H1 (cell line): ENCODE data around the gene JPH3. TPM values are rescaled to one million over a fixed set of nuclear protein-coding genes. Genes with fewer than 3 reads are reported as not detected.

Source experiments
- CTCF ChIA-PET: fragments of 300-600 bp; sonication (Branson Sonifier 250); formaldehyde crosslinking; loops from one replicate; lab custom pipeline; 2021; ENCODE audit not compliant: partially characterized antibody; lab: Charles Lee
- POLR2A ChIA-PET: fragments of 300-600 bp; sonication (Branson Sonifier 250); formaldehyde crosslinking; loops from one replicate; lab custom pipeline; 2021; ENCODE audit warnings: inconsistent platforms; ENCODE audit not compliant: partially characterized antibody; lab: Charles Lee
- DNase-seq, 2 experiments: peaks; one replicate each; pipeline versions ENCODE4 v3.0.0 to v3.0.0-alpha.2; 2010 to 2022; ENCODE audit warnings: low spot score in 2 of 2, low read depth in 1 of 2, mixed read lengths in 1 of 2
- FAIRE-seq: peaks from 2 replicates; lab custom pipeline; 2011; peaks lifted over from hg19 to GRCh38; lab: Jason Lieb, UNC
- H2AFZ ChIP-seq: 2 replicates; pipeline ENCODE4 v1.8.1; 2012; ENCODE audit warnings: low read length, inconsistent platforms
- H2AK5ac ChIP-seq: 2 replicates; pipeline ENCODE4 v1.6.1; 2013; ENCODE audit warnings: low read depth, low read length
- H2BK120ac ChIP-seq: replicated peaks from 2 replicates; pipeline ENCODE3; 2013; ENCODE audit warnings: low read depth, low read length, inconsistent platforms
- H2BK12ac ChIP-seq: 2 replicates; pipeline ENCODE4 v1.6.1; 2013; ENCODE audit warnings: low read depth, low read length
- H2BK15ac ChIP-seq: 2 replicates; pipeline ENCODE4 v1.6.1; 2013; ENCODE audit warnings: low read length
- H2BK20ac ChIP-seq: 2 replicates; pipeline ENCODE4 v1.6.1; 2013; ENCODE audit warnings: low read length
- H2BK5ac ChIP-seq: 2 replicates; pipeline ENCODE4 v1.6.1; 2013; ENCODE audit warnings: low read depth, low read length
- H3K14ac ChIP-seq: 2 replicates; pipeline ENCODE4 v1.6.1; 2013; ENCODE audit warnings: inconsistent platforms; ENCODE audit not compliant: insufficient read length
- H3K18ac ChIP-seq: 2 replicates; pipeline ENCODE4 v1.6.1; 2013; ENCODE audit warnings: low read length; ENCODE audit errors: extremely low read depth
- H3K23ac ChIP-seq: 2 replicates; pipeline ENCODE4 v1.6.1; 2013; ENCODE audit warnings: inconsistent platforms; ENCODE audit not compliant: insufficient read length
- H3K23me2 ChIP-seq: 2 replicates; pipeline ENCODE4 v1.6.1; 2013; ENCODE audit warnings: low read depth, low read length
- H3K27ac ChIP-seq: 2 replicates; pipeline ENCODE4 v1.6.1; 2011; ENCODE audit warnings: low read depth, low read length, inconsistent platforms
- H3K27me3 ChIP-seq, 4 experiments: replicated peaks in 1 of 4; 1 replicate in 1 of 4; 2 replicates in 3 of 4; pipeline versions ENCODE4 v1.6.1 to v1.8.1; 2011 to 2013; ENCODE audit warnings: low read length in 3 of 4, mild to moderate bottlenecking in 3 of 4, inconsistent platforms in 2 of 4, mixed read lengths in 2 of 4, moderate library complexity in 1 of 4; ENCODE audit not compliant: control insufficient read depth in 3 of 4, insufficient read depth in 3 of 4; ENCODE audit errors: extremely low read depth in 1 of 4
- H3K36me3 ChIP-seq, 4 experiments: 2 replicates each; pipeline versions ENCODE4 v1.6.1 to v1.8.1; 2011 to 2013; ENCODE audit warnings: mild to moderate bottlenecking in 4 of 4, low read length in 3 of 4, moderate library complexity in 2 of 4, control low read depth in 1 of 4, inconsistent platforms in 1 of 4; ENCODE audit not compliant: insufficient read depth in 4 of 4, control insufficient read depth in 2 of 4
- H3K4ac ChIP-seq: replicated peaks from 2 replicates; pipeline ENCODE3; 2013; ENCODE audit warnings: low read length, low read depth, mixed read lengths, inconsistent platforms; ENCODE audit not compliant: insufficient read length
- H3K4me1 ChIP-seq, 4 experiments: replicated peaks in 1 of 4; 1 replicate in 1 of 4; 2 replicates in 3 of 4; pipeline versions ENCODE4 v1.6.1 to v1.8.1; 2011 to 2013; ENCODE audit warnings: low read length in 3 of 4, inconsistent platforms in 2 of 4, mixed read lengths in 1 of 4; ENCODE audit not compliant: insufficient read depth in 4 of 4, control insufficient read depth in 3 of 4
- H3K4me2 ChIP-seq, 2 experiments: 2 replicates each; pipeline versions ENCODE4 v1.6.1 to v1.8.1; 2011 to 2013; ENCODE audit warnings: low read depth in 2 of 2, low read length in 2 of 2, control low read depth in 1 of 2, inconsistent platforms in 1 of 2, mild to moderate bottlenecking in 1 of 2; ENCODE audit not compliant: insufficient read depth in 1 of 2
- H3K4me3 ChIP-seq, 4 experiments: fragments of 200-600, 300-600 bp in 1 of 4; sonication (generic), shearing (Covaris generic), sonication (Bioruptor Twin) in 1 of 4; 2 replicates each; pipeline versions ENCODE4 v1.5.1 to v1.8.1; 2011 to 2016; ENCODE audit warnings: low read length in 4 of 4, low read depth in 3 of 4, control low read depth in 2 of 4, inconsistent platforms in 2 of 4, mild to moderate bottlenecking in 2 of 4, mixed read lengths in 1 of 4, moderate library complexity in 1 of 4; ENCODE audit not compliant: insufficient read depth in 2 of 4; ENCODE audit errors: extremely low read depth in 1 of 4
- H3K56ac ChIP-seq: replicated peaks from 2 replicates; pipeline ENCODE3; 2013; ENCODE audit warnings: low read depth, mild to moderate bottlenecking, mixed read lengths, low read length, inconsistent platforms; ENCODE audit not compliant: insufficient read length
- H3K79me1 ChIP-seq: 2 replicates; pipeline ENCODE4 v1.6.1; 2013; ENCODE audit warnings: low read depth, low read length, control low read depth
- H3K79me2 ChIP-seq, 2 experiments: 2 replicates each; pipeline versions ENCODE4 v1.6.1 to v1.8.1; 2012 to 2013; ENCODE audit warnings: low read length in 2 of 2, mild to moderate bottlenecking in 2 of 2, inconsistent platforms in 1 of 2; ENCODE audit not compliant: insufficient read depth in 2 of 2, control insufficient read depth in 1 of 2
- H3K9ac ChIP-seq, 4 experiments: replicated peaks in 1 of 4; 1 replicate in 1 of 4; 2 replicates in 3 of 4; pipeline versions ENCODE4 v1.6.1 to v1.8.1; 2011 to 2013; ENCODE audit warnings: low read depth in 3 of 4, low read length in 3 of 4, control low read depth in 2 of 4, mild to moderate bottlenecking in 2 of 4, moderate library complexity in 2 of 4, inconsistent platforms in 1 of 4; ENCODE audit errors: extremely low read depth in 1 of 4
- H3K9me3 ChIP-seq, 2 experiments: 2 replicates each; pipeline versions ENCODE4 v1.6.1 to v1.8.1; 2012 to 2013; ENCODE audit warnings: mild to moderate bottlenecking in 2 of 2, moderate library complexity in 2 of 2, control low read depth in 1 of 2, inconsistent platforms in 1 of 2, low read depth in 1 of 2, low read length in 1 of 2, mixed read lengths in 1 of 2; ENCODE audit not compliant: insufficient read depth in 2 of 2
- H4K20me1 ChIP-seq, 2 experiments: replicated peaks in 1 of 2; 2 replicates each; pipeline versions ENCODE3 to v1.8.1; 2011 to 2013; ENCODE audit warnings: inconsistent platforms in 2 of 2, low read length in 2 of 2, mild to moderate bottlenecking in 1 of 2; ENCODE audit not compliant: insufficient read depth in 2 of 2, control insufficient read depth in 1 of 2
- H4K5ac ChIP-seq: 2 replicates; pipeline ENCODE4 v1.6.1; 2013; ENCODE audit warnings: low read length, low read depth, mixed read lengths, inconsistent platforms; ENCODE audit not compliant: insufficient read length
- H4K8ac ChIP-seq: 2 replicates; pipeline ENCODE4 v1.8.0; 2013; ENCODE audit warnings: mild to moderate bottlenecking, moderate library complexity, low read length, inconsistent platforms; ENCODE audit not compliant: insufficient read depth; ENCODE audit errors: extremely low read depth
- H4K91ac ChIP-seq: replicated peaks from 2 replicates; pipeline ENCODE3; 2013; ENCODE audit warnings: low read length, mixed read lengths, inconsistent platforms; ENCODE audit not compliant: insufficient read length
- CTBP2 ChIP-seq: IDR thresholded peaks from 2 replicates; pipeline ENCODE4 v1.7.0; 2011; ENCODE audit warnings: borderline replicate concordance, mild to moderate bottlenecking, moderate library complexity, mixed read lengths, low read length; ENCODE audit not compliant: insufficient read depth, insufficient read length
- EGR1 ChIP-seq: IDR thresholded peaks from 2 replicates; pipeline ENCODE4 v1.6.1; 2011; ENCODE audit warnings: low read depth, low read length, borderline replicate concordance
- JUN ChIP-seq: IDR thresholded peaks from 2 replicates; pipeline ENCODE4 v1.6.1; 2011; ENCODE audit warnings: low read depth, mild to moderate bottlenecking, improper control_type of control experiment, low read length
- KDM5A ChIP-seq: fragments of 200-600 bp; IDR thresholded peaks from 2 replicates; pipeline ENCODE4 v1.7.1; 2012; ENCODE audit warnings: mild to moderate bottlenecking, low read length, inconsistent platforms, mixed read lengths
- MAFK ChIP-seq: IDR thresholded peaks from 2 replicates; pipeline ENCODE4 v1.6.1; 2012; ENCODE audit warnings: low read depth, mild to moderate bottlenecking, improper control_type of control experiment, low read length
- POLR2A ChIP-seq, 2 experiments: IDR thresholded peaks; 1 replicate in 1 of 2; 2 replicates in 1 of 2; pipeline ENCODE4 v1.6.1; 2011; ENCODE audit warnings: low read depth in 2 of 2, low read length in 2 of 2, mild to moderate bottlenecking in 2 of 2; ENCODE audit errors: control extremely low read depth in 1 of 2
- POLR2AphosphoS5 ChIP-seq: IDR thresholded peaks from 2 replicates; pipeline ENCODE4 v1.6.1; 2011; ENCODE audit warnings: low read depth, low read length
- RAD21 ChIP-seq, 2 experiments: IDR thresholded peaks in 1 of 2; conservative IDR thresholded peaks in 1 of 2; 2 replicates each; pipeline ENCODE4 v1.6.1; 2011; ENCODE audit warnings: low read depth in 2 of 2, low read length in 2 of 2, improper control_type of control experiment in 1 of 2, inconsistent platforms in 1 of 2, mild to moderate bottlenecking in 1 of 2, moderate library complexity in 1 of 2
- RXRA ChIP-seq: IDR thresholded peaks from 2 replicates; pipeline ENCODE4 v1.6.1; 2011; ENCODE audit warnings: low read depth, mild to moderate bottlenecking, low read length, moderate library complexity; ENCODE audit not compliant: insufficient read depth
- SP2 ChIP-seq: IDR thresholded peaks from 2 replicates; pipeline ENCODE4 v1.6.1; 2012; ENCODE audit warnings: mild to moderate bottlenecking, low read length, inconsistent platforms
- SP4 ChIP-seq: IDR thresholded peaks from 2 replicates; pipeline ENCODE4 v1.6.1; 2012; ENCODE audit warnings: low read length, inconsistent platforms
- SUZ12 ChIP-seq: fragments of 200-600 bp; sonication (generic); IDR thresholded peaks from 2 replicates; pipeline ENCODE4 v1.6.1; 2012; ENCODE audit warnings: mild to moderate bottlenecking, inconsistent platforms, low read length, moderate library complexity, mixed read lengths
- TEAD4 ChIP-seq: IDR thresholded peaks from 2 replicates; pipeline ENCODE4 v1.6.1; 2012; ENCODE audit warnings: low read depth, low read length, inconsistent platforms, mixed read lengths
- WGBS, 2 experiments: shearing (Covaris generic) in 1 of 2; methylation state at CpG; one replicate each; pipeline versions ENCODE4 v1.1.6 to v1.1.7; 2013 to 2015; ENCODE audit warnings: low lambda C conversion rate in 2 of 2, mixed read lengths in 2 of 2, inconsistent platforms in 1 of 2, low coverage in 1 of 2, missing lambda C conversion rate in 1 of 2; ENCODE audit not compliant: insufficient replicate concordance in 2 of 2, insufficient coverage in 1 of 2, insufficient read length in 1 of 2; ENCODE audit errors: extremely low coverage in 1 of 2, missing lambda C conversion rate in 1 of 2; 5-methylcytosine and 5-hydroxymethylcytosine counted together
- polyA plus RNA-seq, 7 experiments: library from polyadenylated mRNA; depleted of rRNA in 3 of 7; stranded (reverse) in 5 of 7; unstranded in 2 of 7; fragments of >200 nt in 5 of 7; fragments of 200-250 nt in 2 of 7; gene quantifications; 1 replicate in 5 of 7; 2 replicates in 1 of 7; 4 replicates in 1 of 7; pipeline versions ENCODE4 v1.2.1 to v1.2.3, GENCODE V29; 2011 to 2013; ENCODE audit warnings: missing spikeins in 2 of 7, mixed read lengths in 2 of 7
- total RNA-seq: library from RNA; stranded (reverse); fragmentation: NEBNext Ultra II Directional; extraction: Animal tissue kit (Norgen Biotek cat#: 25700); gene quantifications from 2 replicates; pipeline ENCODE4 v1.2.1, GENCODE V29; 2021
- TF ChIP-seq, protein P1 (sequence below): IDR thresholded peaks from 2 replicates; pipeline ENCODE4 v1.6.1; 2011; ENCODE audit warnings: low read length, improper control_type of control experiment

Gene JPH3
- total and polyA plus RNA-seq, 2 of the 8 experiments (the other 6 are each of a cell fraction or from before 2014, with no cell fraction given): 10.3 to 28.3 TPM

DNA sequence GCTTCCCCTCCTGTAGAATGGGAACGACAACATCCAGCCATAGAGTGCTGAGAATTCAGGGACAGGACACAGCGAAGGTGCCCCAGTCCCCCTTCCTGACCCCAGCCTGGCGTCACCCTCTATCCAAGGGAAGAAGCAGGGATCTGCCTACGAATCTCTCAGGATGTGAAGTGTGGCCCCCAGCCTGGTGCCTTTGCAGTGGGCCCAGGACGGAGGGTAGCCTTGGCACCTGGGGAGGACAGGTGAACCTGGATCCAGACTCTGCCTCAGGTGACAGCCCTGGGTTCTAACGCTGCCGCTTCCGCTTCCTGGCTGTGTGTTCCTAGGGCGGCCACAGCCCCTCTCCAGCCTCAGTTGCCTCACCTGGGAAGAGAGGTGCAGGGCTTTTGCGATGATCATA is 36.4 kb downstream of the JPH3 start:
- Histone ChIP-seq H3K36me3 (no peaks in the 10 kb centered on the region), H3K18ac (no peak overlapping the region), H3K79me2 (no peaks in the 10 kb centered on the region; a peak in 1 of 4 replicates), H3K79me1 (peaks cover 3% of the 10 kb centered on the region), H3K27me3 (no peaks in the 10 kb centered on the region; a peak in 2 of 7 replicates), H3K4me3 (no peak overlapping the region), H2BK12ac (no peak overlapping the region), H4K8ac (no peak overlapping the region), H2BK5ac (no peak overlapping the region), H2BK20ac (no peak overlapping the region), H4K20me1 (peaks cover 0 to 5% of the 10 kb centered on the region in 2 experiments), H4K91ac (no peak overlapping the region), H3K56ac (no peak overlapping the region), H2AK5ac (no peak overlapping the region), H4K5ac (no peak overlapping the region), H3K23me2 (no peaks in the 10 kb centered on the region), H3K23ac (no peak overlapping the region), H2AFZ (no peak overlapping the region), H3K14ac (no peak overlapping the region), H3K4me1 (peaks cover 0 to 4% (median 2%) of the 10 kb centered on the region in 4 experiments; a peak in 4 of 7 replicates), H3K27ac (no peak overlapping the region), H3K4ac (no peak overlapping the region), H2BK15ac (no peak overlapping the region), H2BK120ac (no peak overlapping the region), H3K9me3 (no peaks in the 10 kb centered on the region), H3K9ac (no peak overlapping the region), H3K4me2 (no peak overlapping the region)
- CTCF ChIA-PET: interaction anchor here (2.0 to 6.4 kb wide), 3 partner anchors 50 to 67 kb away, joined by 6 to 231 read pairs (median 8); no protein-coding TSS in a partner anchor
- DNase-seq (no peak), FAIRE-seq (no peak)
- POLR2A ChIA-PET: no interaction called here
- 82% methylated on average over 10 of the region's 10 CpGs; no CpG with 5 or more reads in 1 of the 2 experiments for WGBS, 2 experiments
- TF ChIP-seq KDM5A (no peak), SUZ12 (no peak), POLR2A (IDR thresholded peaks at IDR 0.05; ENCODE audit: control extremely low read depth in 1 of 2, low read depth in 2 of 2, low read length in 2 of 2) (no peak), SP2 (no peak), RAD21 (IDR thresholded peaks at IDR 0.05 in 1 of 2, conservative IDR thresholded peaks at IDR 0.05 in 1 of 2; ENCODE audit: low read depth in 2 of 2, low read length in 2 of 2) (no peak), CTBP2 (no peak), POLR2AphosphoS5 (no peak), RXRA (no peak), MAFK (no peak), JUN (no peak), EGR1 (no peak), SP4 (no peak), TEAD4 (no peak)
- TF ChIP-seq, protein P1, sequence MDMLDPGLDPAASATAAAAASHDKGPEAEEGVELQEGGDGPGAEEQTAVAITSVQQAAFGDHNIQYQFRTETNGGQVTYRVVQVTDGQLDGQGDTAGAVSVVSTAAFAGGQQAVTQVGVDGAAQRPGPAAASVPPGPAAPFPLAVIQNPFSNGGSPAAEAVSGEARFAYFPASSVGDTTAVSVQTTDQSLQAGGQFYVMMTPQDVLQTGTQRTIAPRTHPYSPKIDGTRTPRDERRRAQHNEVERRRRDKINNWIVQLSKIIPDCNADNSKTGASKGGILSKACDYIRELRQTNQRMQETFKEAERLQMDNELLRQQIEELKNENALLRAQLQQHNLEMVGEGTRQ: no peak
